Measurements from ENCODE around the gene GBX1.

GBX1 gene

GRCh38 chr7:151137076-151137675, 30.3 kb downstream of the GBX1 start:
- no peak overlapping the region for H3K4me3 ChIP-seq (ENCODE audit: low read depth, low read length)
- in situ Hi-C loops (cut with HindIII; ENCODE audit: low sequenced_read_pairs) = no loop called here
- DNase-seq (ENCODE audit: low read depth) = no peak
- TF ChIP-seq CTCF (IDR thresholded peaks at IDR 0.05; ENCODE audit: low read depth, low read length, missing control alignments) = no peak

GRCh38 chr7:151135866-151136843, 31.3 kb downstream of the GBX1 start:
- no peak for DNase-seq (ENCODE audit: low read depth)
- in situ Hi-C loops (cut with HindIII; ENCODE audit: low sequenced_read_pairs) = no loop called here
- no peak overlapping the region for H3K4me3 ChIP-seq (ENCODE audit: low read depth, low read length)
- TF ChIP-seq CTCF (IDR thresholded peaks at IDR 0.05; ENCODE audit: low read depth, low read length, missing control alignments) = no peak

DNA sequence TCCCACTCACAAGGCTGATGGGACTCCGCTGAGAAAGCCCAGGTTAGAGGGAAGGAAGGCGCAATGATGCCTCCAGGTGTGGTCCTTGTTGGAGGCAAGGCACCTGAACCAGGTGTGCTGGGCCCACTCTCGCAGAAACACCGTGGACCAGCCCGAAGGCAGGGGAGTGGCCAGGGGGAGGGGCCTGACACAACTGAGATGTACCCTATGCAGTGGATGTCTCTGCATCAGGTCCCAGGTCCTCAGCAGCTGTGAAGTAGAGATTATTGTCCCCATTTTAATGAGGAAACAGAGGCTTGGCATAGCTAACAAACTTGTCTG, 32.0 kb downstream of the GBX1 start:
- no peak for TF ChIP-seq CTCF (IDR thresholded peaks at IDR 0.05; ENCODE audit: low read depth, low read length, missing control alignments)
- in situ Hi-C loops (cut with HindIII; ENCODE audit: low sequenced_read_pairs) = no loop called here

DNA sequence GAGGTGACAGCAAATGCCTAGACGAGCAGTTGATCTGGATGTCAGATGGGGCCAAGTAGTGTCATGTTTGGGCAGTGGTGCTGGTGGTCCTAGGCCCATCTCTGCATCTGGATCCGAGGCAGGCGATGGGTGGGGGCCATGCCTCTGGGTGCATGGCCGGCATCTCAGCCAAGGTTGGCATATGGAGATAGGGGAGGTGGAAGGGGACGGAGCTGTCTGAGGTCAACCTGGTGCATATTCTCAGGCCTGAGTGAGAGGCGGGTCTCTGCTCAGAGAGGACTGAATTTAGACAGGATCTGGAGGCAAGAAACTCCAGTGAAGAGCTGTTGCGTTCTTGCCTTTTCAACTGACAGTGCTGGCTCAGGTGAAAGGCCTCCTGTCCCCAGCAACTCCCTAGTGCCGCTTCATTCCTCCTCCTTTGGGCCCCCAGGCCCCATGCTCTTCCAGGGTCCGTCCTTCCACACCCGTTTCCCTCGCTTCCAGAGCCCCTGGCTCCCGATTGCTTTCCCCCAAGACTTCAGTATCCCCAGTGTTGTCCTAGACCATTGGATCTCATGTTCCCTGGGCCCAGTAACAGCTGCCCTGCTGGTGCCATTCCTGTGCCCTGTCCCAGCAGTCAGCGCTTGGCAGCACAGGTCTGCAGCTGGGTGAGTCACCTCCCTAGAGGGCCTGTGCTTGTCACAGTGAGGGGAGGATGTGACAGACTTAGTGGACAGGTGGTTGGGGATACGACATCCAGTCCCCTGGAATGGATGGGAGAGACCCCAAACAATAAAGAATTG, 32.6 kb downstream of the GBX1 start:
- in situ Hi-C loops (cut with HindIII; ENCODE audit: low sequenced_read_pairs) = no loop called here
- H3K4me3 ChIP-seq (ENCODE audit: low read depth, low read length) = no peak overlapping the region
- no peak for TF ChIP-seq CTCF (IDR thresholded peaks at IDR 0.05; ENCODE audit: low read depth, low read length, missing control alignments)
- no peak for DNase-seq (ENCODE audit: low read depth)

More for the DNA sequence above, 32.0 kb downstream of the GBX1 start:
- DNase-seq (ENCODE audit: low read depth) = no peak
- no peak overlapping the region for H3K4me3 ChIP-seq (ENCODE audit: low read depth, low read length)

- DNase-seq (ENCODE audit: low read depth) = no peak
- TF ChIP-seq CTCF (IDR thresholded peaks at IDR 0.05; ENCODE audit: low read depth, low read length, missing control alignments) = no peak
- in situ Hi-C loops (cut with HindIII; ENCODE audit: low sequenced_read_pairs) = no loop called here
- no peak overlapping the region for H3K4me3 ChIP-seq (ENCODE audit: low read depth, low read length)
These were observed 33.3 kb downstream of the GBX1 start for GRCh38 chr7:151133986-151134742.

Measured in astrocyte of the cerebellum (primary cell).